Right renal cortex interstitium (tissue), 3 donors: ENCODE results near the gene MACROD2. TPM values are rescaled to one million over a fixed set of nuclear protein-coding genes. Genes with fewer than 3 reads are reported as not detected.

ENCODE experiments used
- DNase-seq, 3 donors: peaks; one replicate each; pipeline ENCODE4 v3.0.0-alpha.2; 2013; ENCODE audit warnings: low read depth in 3 of 3, low spot score in 2 of 3
- polyA plus RNA-seq, 3 donors: library from polyadenylated mRNA; unstranded; fragments of 120-200 nt; gene quantifications; one replicate each; pipeline ENCODE4 v1.2.1, GENCODE V29; 2013; ENCODE audit not compliant: insufficient read length in 3 of 3

The MACROD2 gene
- polyA plus RNA-seq, 3 donors: 14.4 to 15.6 (median 14.5) TPM

- no peak for DNase-seq
Observed at GRCh38 chr20:14829906-14830305, 834.6 kb downstream of the MACROD2 start.

- no peak for DNase-seq
Observed at GRCh38 chr20:14830466-14830865, 835.1 kb downstream of the MACROD2 start.

DNA sequence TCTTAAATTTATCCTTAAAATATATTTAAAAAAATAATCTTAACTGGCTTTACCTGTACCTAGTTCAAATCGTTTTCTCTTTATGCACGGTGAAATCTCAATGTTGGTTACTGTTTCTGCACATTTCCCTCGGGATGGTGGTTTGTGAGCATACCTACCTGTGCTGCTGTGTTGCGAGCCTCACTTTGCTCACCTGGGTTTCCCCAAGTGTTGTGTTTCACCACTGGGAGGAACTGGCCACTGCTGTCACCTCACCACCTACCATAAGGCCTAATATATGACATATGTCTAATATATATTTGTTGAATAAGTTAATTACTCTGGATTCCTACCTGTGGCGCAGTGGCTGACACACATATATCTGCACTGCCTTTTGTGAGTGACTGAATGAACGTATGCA lies 835.6 kb downstream of the MACROD2 start:
- DNase-seq: no peak

DNA sequence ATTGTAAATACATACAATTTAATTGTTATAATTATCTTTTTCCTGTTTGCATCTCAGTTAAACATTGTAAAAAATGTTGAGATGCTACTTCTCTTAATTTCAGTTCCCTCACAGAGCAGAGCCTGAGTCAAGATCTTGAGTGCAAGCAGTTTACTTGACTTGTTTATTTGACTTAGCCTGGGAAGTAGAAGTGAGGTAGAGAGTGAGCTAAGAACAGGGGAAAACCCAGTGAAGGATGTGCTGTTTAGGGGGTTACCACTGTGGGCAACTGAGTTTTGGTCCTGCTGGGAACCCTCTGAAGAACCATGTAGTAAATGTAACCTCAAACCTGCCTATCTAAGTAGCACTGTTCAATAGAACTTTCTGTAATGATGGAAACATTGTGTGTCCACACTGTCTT lies 837.3 kb downstream of the MACROD2 start:
- DNase-seq: no peak

DNA sequence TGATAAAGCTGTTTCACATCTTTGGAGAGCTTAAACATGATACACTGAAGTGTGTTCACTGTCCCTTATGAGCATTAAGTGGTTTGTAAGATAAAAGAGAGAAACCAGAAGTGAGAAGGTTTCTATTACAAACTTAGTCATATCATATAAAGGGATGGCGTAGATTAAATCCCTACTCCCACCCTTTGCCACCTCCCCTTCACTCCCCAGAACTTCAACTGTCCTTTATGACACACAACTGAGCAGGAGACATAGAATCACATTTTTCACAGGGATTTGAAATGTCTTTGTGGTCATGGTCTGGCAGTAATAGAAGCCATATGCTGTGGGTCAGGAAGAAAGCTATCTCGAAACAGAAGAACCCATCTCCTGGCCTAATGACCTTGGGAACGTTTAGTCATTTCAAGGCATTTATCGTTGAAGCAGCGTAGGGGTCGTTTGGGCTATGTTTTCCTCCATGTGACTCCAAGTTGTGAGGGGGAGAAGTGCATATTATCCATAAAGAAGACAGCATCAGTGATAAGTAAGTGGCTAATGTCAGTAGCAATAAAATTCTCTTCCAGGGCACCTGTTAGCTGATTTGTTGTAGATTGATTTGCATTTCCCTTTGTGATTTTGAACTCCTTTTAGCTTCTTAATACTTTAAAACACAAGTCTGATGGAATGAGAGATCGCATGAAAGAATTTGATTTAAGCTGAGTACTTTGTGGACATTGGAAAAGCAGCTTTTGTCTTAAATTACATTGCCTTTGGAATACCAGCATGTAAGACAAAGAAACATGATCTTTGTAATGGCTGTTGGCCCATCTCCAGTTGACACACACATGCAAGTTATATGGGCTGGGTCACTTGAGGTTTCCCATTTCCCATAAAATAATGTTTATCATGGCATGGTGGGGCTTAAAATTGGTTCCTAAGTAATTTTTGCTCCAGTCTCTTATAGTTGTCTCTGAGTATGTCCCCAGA lies 843.6 kb downstream of the MACROD2 start:
- DNase-seq: peak; percentile 41 to 54 (median 53)

DNA sequence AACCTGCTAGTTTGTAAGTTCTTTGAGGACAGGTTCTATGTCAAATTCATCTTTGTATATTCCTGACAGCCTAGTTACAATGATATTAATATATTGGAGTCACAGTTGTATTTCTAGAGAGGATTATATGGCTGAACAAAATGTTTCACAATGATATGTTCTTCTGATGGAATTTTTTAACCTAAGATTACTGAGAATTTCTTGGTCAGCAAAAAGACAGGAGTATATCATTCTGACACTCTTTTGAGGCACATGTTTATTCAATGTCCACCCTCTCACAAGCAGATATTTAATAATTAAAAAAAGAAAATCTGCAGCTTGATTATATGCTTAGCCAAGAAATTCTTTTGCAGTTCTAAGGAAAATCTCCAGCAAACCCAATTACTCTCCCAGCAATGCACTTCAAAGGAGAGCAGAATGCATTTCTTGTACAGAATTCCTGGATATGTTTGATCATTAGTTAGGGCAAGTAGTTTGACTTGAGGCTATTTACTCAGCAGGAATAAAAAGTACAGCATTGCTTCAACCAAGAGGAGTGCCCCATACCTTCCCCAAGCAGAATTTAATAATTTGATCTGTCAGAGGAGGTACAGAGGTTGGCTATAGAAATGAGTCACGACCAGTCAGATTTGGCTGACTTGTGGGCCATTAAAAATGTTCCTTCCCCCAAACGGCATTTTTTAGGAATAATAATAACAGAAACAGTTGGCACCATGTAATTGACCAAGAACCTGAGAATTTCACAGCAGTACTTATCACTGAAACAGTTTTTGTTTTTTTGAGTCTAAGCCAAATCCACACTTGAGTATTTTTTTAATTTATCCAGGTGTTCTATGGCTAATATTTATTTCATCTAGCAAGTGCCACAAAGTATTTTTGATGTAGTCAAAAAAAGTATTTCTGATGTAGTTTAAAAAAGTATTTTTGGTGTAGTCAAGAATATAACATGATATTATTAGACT lies 850.2 kb downstream of the MACROD2 start:
- DNase-seq: no peak

GRCh38 chr20:14848806-14849205 lies 853.5 kb downstream of the MACROD2 start:
- no peak for DNase-seq

DNA sequence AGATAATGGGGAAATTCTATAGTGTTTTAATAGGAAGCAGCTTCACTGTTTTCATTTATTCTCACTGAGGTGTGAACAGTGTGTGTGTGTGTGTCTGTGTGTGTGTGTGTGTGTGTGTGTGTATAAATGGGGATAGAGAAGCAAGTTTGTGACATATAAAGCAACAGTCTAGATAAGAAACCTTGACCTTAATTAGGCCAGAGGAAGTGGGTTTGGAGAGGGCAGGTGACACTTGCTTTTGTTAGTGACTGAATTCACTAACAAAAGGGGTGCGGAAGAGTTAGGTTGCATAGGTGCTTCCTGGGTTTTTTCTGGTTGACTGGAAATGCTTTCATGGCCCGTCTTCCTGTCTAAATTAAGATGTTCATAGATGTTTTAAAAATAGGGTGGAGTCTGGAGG lies 857.8 kb downstream of the MACROD2 start:
- DNase-seq: no peak

GRCh38 chr20:14855171-14855570 lies 859.9 kb downstream of the MACROD2 start:
- DNase-seq: no peak

DNA sequence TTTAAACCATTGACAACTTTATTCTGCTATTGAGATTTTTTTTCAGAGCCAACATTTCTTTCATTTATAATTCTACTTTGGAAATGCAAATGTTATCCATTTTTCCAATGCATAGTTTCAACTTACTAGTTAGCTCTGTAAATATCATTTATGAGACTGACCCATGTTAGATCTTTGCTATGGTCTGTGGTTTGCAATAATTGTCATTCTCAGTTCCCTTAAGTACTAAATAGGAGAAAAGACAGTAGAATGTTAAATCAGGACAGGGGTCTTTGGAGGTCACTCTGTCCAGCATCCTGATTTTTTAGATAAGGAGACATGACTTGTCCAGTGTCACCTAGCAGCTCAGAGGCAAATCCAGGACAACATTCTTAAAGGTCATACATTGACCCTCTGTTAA lies 864.3 kb downstream of the MACROD2 start:
- no peak for DNase-seq

DNA sequence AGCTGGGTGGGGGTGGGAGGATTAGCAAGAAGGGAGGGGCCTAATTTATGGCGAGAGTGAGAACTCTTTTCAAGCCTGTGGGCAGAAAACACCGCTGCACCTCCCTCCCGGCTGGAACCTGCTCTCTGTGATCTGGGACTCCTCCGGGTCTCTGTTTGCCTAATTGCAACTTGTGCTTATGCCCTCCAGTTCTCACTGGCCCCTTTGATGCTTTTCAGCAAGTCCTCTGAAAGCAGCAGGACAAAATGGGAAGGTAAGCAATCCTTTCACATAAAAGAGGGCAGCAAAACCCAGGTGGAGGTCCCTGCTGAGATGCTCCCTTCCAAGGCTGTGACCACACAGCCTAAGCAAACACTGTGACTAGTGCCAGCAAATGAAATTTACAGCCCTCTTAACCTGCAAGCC lies 865.1 kb downstream of the MACROD2 start:
- DNase-seq: no peak

GRCh38 chr20:14861028-14861699 lies 865.8 kb downstream of the MACROD2 start:
- DNase-seq: no peak

- no peak for DNase-seq
Observed at GRCh38 chr20:14865169-14865568, 869.9 kb downstream of the MACROD2 start.

DNA sequence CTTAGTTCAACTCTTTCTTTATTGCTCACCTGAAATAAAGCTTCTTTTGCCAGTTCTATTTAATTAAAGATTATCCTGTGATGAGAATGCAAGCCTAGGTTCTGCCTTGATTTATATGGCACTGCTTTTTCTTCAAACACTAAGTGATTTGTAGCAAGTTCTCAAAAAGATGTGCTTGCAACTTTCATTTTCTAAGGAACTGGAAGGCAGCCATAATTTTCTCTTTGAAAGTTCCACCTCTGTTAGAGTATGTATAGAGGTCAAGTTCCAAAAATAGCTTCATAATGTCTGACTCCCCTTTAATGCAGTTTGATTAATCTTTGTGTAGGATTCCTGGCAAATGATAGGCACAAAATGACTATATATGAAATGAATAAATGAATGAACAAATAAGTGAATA lies 870.4 kb downstream of the MACROD2 start:
- no peak for DNase-seq

DNA sequence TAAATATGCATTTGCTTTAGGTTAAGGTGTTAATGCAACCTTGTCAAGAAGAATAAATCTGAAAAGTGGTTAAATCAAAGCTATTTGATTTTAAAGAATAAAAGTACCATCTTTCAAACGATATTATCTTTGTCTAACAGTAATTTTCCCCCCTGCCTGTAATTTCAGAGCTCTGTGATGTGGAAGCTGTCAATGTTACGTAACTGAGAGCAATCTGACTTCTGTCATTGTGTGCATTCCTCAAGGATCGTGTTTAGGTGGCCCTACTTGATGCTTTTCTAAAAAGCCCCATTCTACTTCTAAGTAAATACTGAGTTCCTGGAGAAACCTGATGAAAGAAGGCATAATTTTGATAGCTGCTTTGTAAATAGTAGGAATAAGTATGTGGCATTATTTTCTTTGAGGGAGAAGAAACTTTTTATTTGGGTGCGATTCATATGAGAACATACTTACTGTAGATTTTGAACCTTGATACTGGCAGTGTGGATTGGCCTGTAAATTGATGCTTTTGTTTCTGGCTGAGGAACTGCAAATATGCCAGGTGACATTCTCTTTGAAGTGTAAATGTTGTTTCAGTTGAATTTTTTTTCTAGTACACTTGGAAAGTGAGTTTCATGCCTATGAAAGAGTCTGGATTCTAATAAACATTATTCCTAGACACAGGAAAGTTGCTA lies 871.7 kb downstream of the MACROD2 start:
- DNase-seq: no peak

DNA sequence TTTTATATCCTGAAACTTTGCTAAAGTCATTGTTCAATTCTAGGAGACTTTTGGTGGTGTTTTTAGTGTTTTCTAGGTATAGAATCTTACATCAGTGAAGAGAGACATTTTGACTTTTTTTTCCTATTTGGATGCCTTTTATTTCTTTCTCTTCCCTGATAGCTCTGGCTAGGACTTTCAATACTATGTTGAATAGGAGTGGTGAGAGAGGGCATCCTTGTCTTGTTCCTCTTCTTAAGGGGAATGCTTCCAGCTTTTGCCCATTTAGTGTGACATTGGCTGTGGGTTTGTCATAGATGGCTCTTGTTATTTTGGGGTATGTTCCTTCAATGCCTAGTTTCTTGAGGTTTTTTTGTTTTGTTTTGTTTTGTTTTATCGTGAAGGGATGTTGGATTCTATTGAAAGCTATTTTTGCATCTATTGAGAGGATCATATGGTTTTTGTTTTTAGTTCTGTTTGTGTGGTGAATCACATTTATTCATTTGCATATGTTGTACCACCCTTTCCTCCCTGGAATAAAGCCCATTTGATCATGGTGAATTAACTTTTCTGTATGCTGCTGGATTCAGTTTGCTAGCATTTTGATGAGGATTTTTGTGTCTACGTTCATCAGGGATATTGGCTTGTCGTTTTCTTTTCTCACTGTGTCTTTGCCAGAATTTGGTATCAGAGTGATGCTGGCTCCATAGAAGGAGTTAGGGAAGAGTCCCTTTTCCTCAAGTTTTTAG lies 882.1 kb downstream of the MACROD2 start:
- no peak for DNase-seq

DNA sequence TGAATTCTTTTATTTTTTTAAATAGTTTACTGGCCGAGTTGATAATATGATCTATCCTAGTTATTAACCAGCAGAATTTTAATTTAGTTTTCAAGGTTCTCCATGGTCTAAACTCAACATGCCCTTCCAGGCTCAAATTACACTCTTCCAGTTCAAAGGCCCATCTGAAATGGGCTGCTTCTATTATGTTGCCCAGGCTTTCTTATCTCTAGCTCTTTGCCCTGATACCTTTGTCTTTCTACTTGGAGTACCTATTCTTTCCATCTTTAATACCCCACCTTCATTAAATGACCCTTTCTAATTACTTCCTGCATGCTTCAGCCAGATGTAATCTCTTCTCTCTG lies 883.3 kb downstream of the MACROD2 start:
- DNase-seq: no peak

DNA sequence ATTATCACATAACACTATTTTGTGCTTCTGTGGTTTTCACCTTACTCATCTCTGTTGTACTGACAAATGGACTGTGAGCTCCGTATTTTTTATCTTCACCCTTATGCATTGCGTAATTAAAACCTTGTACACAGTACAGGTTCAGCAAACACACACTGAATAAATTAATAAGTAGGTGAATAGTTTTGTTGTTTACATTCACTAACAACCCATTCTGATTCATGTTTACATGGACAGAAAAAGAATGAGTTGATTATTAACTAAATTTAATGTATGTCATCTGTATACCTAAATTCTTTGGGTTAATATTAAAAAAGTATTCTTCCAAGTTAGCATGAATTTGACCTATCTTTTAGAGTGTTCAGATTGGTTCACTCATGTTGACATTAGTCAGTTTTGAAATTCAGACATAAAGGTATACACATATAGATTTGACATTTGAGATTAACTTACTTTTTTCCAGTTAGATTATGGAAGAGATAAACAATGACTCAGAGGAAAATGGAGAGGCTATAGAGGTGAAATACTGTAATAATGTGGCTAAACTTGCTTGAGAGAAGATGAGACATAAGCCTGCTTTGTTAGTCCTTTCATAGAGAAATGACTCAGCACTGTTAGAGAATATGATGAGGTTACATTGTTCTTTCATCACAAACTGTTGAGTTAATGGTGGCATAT lies 883.8 kb downstream of the MACROD2 start:
- DNase-seq: no peak

DNA sequence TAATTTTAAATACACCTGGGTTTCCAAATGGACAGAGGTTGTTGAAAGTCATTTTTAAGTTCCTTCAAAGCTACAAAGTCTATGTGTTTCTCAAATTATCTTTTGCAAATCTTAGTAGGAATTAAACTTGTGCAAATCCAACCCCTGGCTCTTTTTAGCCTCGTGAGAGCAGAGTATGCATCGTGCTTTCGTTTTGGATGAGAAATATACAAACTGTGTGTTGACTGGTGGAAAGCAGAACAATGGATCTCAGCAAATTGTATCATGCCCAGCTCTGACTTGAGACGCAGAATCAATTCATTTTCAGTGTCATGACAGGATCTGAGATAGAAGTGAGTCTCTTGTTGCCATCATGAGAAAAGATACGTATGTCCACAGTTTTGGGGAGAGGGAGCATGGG lies 884.5 kb downstream of the MACROD2 start:
- no peak for DNase-seq
